Adrenal gland (tissue), 19 donors: ENCODE measurements around the gene TRIM66. TPM values are rescaled to one million over a fixed set of nuclear protein-coding genes. Genes with fewer than 3 reads are reported as not detected.

Experiments
- DNase-seq, 7 donors: peaks; one replicate each; pipeline ENCODE4 v3.0.0-alpha.2; 2019 to 2020
- H3K27ac ChIP-seq, 5 donors: fragments of 200-600 bp; sonication (generic) in 4 of 5; 1 replicate in 3 of 5; 2 replicates in 2 of 5; pipeline versions ENCODE4 v1.5.1 to v1.8.0; 2016 to 2020; ENCODE audit warnings: mild to moderate bottlenecking in 1 of 5
- H3K27me3 ChIP-seq: fragments of 200-600 bp; 2 replicates; pipeline ENCODE4 v1.8.0; 2021
- H3K36me3 ChIP-seq, 2 donors: fragments of 200-600 bp; replicated peaks in 1 of 2; 1 replicate in 1 of 2; 2 replicates in 1 of 2; pipeline versions ENCODE4 v1.5.1 to v1.8.0; 2018 to 2022
- H3K4me1 ChIP-seq, 2 donors: fragments of 200-600 bp; replicated peaks in 1 of 2; 1 replicate in 1 of 2; 2 replicates in 1 of 2; pipeline versions ENCODE4 v1.5.1 to v1.8.0; 2018 to 2021
- H3K4me3 ChIP-seq, 4 donors: fragments of 200-600 bp; sonication (generic) in 3 of 4; one replicate each; pipeline ENCODE4 v1.5.1; 2016 to 2018
- H3K9me3 ChIP-seq, 3 donors: fragments of 200-600 bp; sonication (generic) in 1 of 3; replicated peaks in 1 of 3; 1 replicate in 2 of 3; 2 replicates in 1 of 3; pipeline versions ENCODE4 v1.5.1 to v1.8.0; 2016 to 2021
- POLR2A ChIP-seq, 2 donors: fragments of 450-650 bp; IDR thresholded peaks; one replicate each; pipeline ENCODE4 v1.6.1; 2017; ENCODE audit warnings: antibody characterized with exemption in 2 of 2, mild to moderate bottlenecking in 2 of 2, moderate library complexity in 1 of 2
- WGBS, 4 donors: extraction: QIAGEN DNeasy Blood & Tissue Kit in 2 of 4; methylation state at CpG; one replicate each; pipeline versions ENCODE4 v1.1.5 to v1.1.7; 2013 to 2017; 5-methylcytosine and 5-hydroxymethylcytosine counted together
- intact Hi-C, 2 donors: fragments of 100-400 bp; cut with DNase I; formaldehyde crosslinking; loops; one replicate each; pipeline versions ENCODE4 v1.14.1 to v1.15.0; 2022 to 2023
- long read RNA-seq, 10 donors: library from polyadenylated mRNA in 3 of 10; unstranded in 2 of 10; stranded (forward) in 1 of 10; transcript quantifications; one replicate each; pipeline ENCODE4 v2.0.0 and lab custom pipeline, GENCODE V29; 2021 to 2026
- polyA plus RNA-seq, 3 donors: library from polyadenylated mRNA; stranded (reverse); fragments of 200-250 nt in 2 of 3; fragments of 350-450 nt in 1 of 3; fragmentation: Illumina TruSeq in 1 of 3; extraction: RNeasy Lipid Tissue Mini Kit (QIAGEN cat#74804) in 1 of 3; gene quantifications; one replicate each; pipeline ENCODE4 v1.2.3, GENCODE V29; 2013 to 2014
- total RNA-seq, 9 donors: library from RNA; depleted of rRNA in 4 of 9; stranded (reverse); fragments of >200 nt in 4 of 9; fragments of 120-200 nt in 1 of 9; fragmentation: NEBNext Ultra II Directional in 1 of 9; extraction: Animal tissue kit (Norgen Biotek cat#: 25700) in 1 of 9; gene quantifications; one replicate each; pipeline versions ENCODE4 v1.1.0 to v1.2.4, GENCODE V29; 2013 to 2023
- TF ChIP-seq, protein P1 (sequence below), 6 experiments: fragments of 450-650 bp in 4 of 6; fragments of 200-600 bp in 2 of 6; sonication (generic) in 1 of 6; IDR thresholded peaks; 1 replicate in 5 of 6; 2 replicates in 1 of 6; pipeline versions ENCODE4 v1.5.1 to v1.8.0; 2016 to 2021; ENCODE audit warnings: antibody characterized with exemption in 6 of 6, mild to moderate bottlenecking in 2 of 6, moderate library complexity in 1 of 6
- donor health status: healthy with polysubstance abuse.
- donor health status: Bipolar disorder and iron deficiency.
- donor health status: DM: yes; HTN: yes; CAD: no.
- donor health status: DM: no; HTN: no; CAD: no.
- donor health status: DM: no; HTN: no; CAD: no.
- donor health status: DM: yes; HTN: yes; CAD: no.

The TRIM66 gene
- 10 to 100 TPM in 4 of 9 donors, 1 to 10 TPM in 5; 5.3 to 18.4 (median 8.8) TPM for total RNA-seq
- 1 to 10 TPM; 3.6 to 9.9 (median 4.0) TPM for polyA plus RNA-seq
- long read RNA-seq, donor 1, partial matches to known transcripts, result 972 of 1,860 reads
- long read RNA-seq, donor 1, other reads (novel, unspliced or antisense), result 888 of 1,860 reads
- long read RNA-seq, donor 2, result 0 reads
- long read RNA-seq, donor 3, result 0 reads
- long read RNA-seq, donor 4, result 0 reads
- long read RNA-seq, donor 5, partial matches to known transcripts, result 0 of 4 reads
- long read RNA-seq, donor 5, other reads (novel, unspliced or antisense), result 4 of 4 reads
- long read RNA-seq, donor 6, partial matches to known transcripts, result 0 of 1 reads
- long read RNA-seq, donor 6, other reads (novel, unspliced or antisense), result 1 of 1 reads
- long read RNA-seq, donor 7, result 0 reads
- long read RNA-seq, donor 8, result 0 reads
- long read RNA-seq, donor 9, result 0 reads
- long read RNA-seq, donor 10, result 0 reads

- Histone ChIP-seq H3K4me1 (peaks cover 14 to 35% of the 10 kb centered on the region in 2 donors), H3K9me3 (no peaks in the 10 kb centered on the region), H3K4me3 (peak within 1 kb of the TSS; percentile 62 to 93 (median 90)), H3K36me3 (peaks cover 0 to 36% of the 10 kb centered on the region in 2 donors), H3K27ac (peak within 1 kb of the TSS; percentile 88 to 97 (median 92)), H3K27me3 (no peaks in the 10 kb centered on the region)
- intact Hi-C loops, result no loop called here
- DNase-seq, result peak; percentile 98 to 99 (median 99)
- 0% methylated on average over 15 to 67 of the region's 67 CpGs for WGBS, 4 donors
- TF ChIP-seq, protein P1, sequence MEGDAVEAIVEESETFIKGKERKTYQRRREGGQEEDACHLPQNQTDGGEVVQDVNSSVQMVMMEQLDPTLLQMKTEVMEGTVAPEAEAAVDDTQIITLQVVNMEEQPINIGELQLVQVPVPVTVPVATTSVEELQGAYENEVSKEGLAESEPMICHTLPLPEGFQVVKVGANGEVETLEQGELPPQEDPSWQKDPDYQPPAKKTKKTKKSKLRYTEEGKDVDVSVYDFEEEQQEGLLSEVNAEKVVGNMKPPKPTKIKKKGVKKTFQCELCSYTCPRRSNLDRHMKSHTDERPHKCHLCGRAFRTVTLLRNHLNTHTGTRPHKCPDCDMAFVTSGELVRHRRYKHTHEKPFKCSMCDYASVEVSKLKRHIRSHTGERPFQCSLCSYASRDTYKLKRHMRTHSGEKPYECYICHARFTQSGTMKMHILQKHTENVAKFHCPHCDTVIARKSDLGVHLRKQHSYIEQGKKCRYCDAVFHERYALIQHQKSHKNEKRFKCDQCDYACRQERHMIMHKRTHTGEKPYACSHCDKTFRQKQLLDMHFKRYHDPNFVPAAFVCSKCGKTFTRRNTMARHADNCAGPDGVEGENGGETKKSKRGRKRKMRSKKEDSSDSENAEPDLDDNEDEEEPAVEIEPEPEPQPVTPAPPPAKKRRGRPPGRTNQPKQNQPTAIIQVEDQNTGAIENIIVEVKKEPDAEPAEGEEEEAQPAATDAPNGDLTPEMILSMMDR (IDR thresholded peaks at IDR 0.05), result peak in 3 of 6 experiments; percentile 23 to 45 (median 32)
- peak; percentile 96 to 98 for TF ChIP-seq POLR2A (IDR thresholded peaks at IDR 0.05)
Measured at GRCh38 chr11:8682303-8683114, at the start of gene TRIM66, which contains the start of gene RPL27A. TRIM66 (minus strand) TSS chr11:8682665; CDS start chr11:8672274, 10,391 bp downstream. RPL27A (plus strand) TSS chr11:8682792; CDS start chr11:8682814, 22 bp downstream.

DNA sequence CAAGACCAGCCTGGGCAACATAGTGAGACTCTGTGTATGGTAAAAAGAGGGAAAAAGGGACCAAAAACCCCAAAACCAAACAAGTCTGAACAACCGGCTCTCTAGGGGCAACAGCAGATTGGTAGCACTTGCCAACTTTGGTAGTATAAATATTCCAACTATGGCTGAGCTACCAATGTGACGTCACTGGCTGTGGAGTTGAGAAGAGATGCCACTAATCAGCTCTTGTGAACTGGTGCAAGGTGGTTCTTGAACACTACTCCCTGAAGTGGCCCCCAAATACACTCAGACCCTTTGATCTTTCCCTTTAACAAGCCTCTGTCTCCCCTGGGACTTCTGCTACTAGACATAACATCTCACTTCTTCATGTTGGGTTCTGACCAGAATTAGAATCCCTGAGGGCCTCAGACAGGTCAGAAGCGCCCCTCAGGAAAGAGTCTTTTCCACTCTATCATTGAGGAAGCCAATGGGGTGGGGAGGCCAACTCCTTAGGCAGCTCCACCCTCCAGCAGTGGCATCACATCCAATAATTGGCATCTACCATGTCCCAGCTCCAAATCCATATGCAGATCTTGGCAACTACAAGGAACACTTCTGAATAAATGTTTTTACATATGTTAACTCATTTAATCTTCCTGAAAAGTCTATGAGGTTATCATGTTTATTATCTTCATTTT lies 49.3 kb upstream of the TRIM66 start:
- intact Hi-C loops, result no loop called here
- Histone ChIP-seq H3K9me3 (no peaks in the 10 kb centered on the region), H3K4me3 (no peak overlapping the region), H3K27ac (peak overlapping the region; percentile 14 to 87 (median 74)), H3K4me1 (peaks cover 52 to 68% of the 10 kb centered on the region in 2 donors), H3K36me3 (peaks cover 0 to 17% of the 10 kb centered on the region in 2 donors), H3K27me3 (no peaks in the 10 kb centered on the region)
- WGBS, 4 donors, result 81 to 89% (median 85%) methylated on average over 3 of the region's 3 CpGs
- DNase-seq, result no peak
- no peak for TF ChIP-seq POLR2A (IDR thresholded peaks at IDR 0.05)
- TF ChIP-seq, protein P1 (IDR thresholded peaks at IDR 0.05), result no peak

- Histone ChIP-seq H3K27ac (peak overlapping the region in 3 of 5 donors; percentile 11 to 87 (median 74)), H3K9me3 (no peaks in the 10 kb centered on the region), H3K27me3 (no peaks in the 10 kb centered on the region), H3K4me3 (no peak overlapping the region), H3K4me1 (peaks cover 47 to 59% of the 10 kb centered on the region in 2 donors), H3K36me3 (peaks cover 0 to 22% of the 10 kb centered on the region in 2 donors)
- DNase-seq, result no peak
- intact Hi-C loops, result no loop called here
- no peak for TF ChIP-seq POLR2A (IDR thresholded peaks at IDR 0.05)
- TF ChIP-seq, protein P1 (IDR thresholded peaks at IDR 0.05), result no peak
- WGBS, 4 donors, result 89 to 92% (median 90%) methylated on average over 15 to 23 of the region's 23 CpGs
Measured at GRCh38 chr11:8730697-8731020, 48.2 kb upstream of the TRIM66 start.
